Measurements from ENCODE around the gene MTURN.
"Not testable (repeated sequence)": the region's sequence is repeated elsewhere in the genome, so short reads cannot be mapped to it uniquely, and the experiment has no call there.

Gene MTURN

DNA sequence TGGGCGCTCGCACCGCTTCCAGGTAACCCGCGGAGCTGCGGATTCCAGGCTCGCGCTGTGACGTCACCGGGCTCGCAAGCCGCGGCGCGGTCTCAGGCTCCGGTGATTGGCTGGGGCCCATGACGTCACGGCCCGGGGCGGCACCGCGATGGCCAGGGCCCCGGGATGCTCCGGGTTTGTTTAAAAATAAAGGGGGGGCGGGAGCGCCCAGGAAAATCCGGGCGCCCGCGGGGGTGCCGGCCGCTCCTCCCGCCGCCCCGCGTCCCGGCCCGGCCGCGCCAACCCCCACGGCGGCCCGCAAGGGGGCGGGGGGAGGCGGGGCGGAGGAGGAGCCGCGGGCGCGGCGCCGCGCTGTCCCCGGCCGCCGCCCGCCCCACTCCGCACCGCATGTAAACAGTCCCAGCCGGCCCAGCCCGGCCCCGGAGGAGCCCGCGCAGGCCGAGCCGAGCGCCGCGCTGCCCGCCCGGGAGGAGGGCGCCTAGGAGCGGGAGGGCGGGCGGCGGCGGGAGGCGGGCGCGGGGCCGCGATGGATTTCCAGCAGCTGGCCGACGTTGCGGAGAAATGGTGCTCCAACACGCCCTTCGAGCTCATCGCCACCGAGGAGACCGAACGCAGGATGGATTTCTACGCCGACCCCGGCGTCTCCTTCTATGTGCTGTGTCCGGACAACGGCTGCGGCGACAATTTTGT is at the start of gene MTURN:
TSS of gene MTURN (plus strand) at position 376 of the 690 bp plus-strand sequence. CDS start at position 527, 151 bp downstream.
- peak; percentile 84 for DNase-seq

DNA sequence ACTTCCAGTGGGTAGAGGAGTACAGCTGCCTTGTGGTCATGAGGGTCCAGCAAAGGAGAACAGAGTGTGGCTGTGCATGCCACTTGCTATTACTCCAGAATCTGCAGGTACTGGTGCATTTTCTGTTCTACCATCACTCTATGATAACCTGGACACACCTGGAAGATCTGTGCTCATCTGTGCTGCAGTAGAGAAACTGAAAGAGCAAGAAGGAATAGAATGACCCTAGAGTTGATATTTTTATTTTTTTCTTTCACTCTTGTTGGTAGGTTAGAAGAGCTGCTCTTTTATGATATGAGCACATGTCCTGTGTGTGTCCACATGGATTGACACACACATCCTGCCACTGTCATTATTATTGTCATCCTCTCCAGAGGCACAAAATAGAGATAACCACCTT is 48.3 kb upstream of the MTURN start:
- DNase-seq = no peak

DNA sequence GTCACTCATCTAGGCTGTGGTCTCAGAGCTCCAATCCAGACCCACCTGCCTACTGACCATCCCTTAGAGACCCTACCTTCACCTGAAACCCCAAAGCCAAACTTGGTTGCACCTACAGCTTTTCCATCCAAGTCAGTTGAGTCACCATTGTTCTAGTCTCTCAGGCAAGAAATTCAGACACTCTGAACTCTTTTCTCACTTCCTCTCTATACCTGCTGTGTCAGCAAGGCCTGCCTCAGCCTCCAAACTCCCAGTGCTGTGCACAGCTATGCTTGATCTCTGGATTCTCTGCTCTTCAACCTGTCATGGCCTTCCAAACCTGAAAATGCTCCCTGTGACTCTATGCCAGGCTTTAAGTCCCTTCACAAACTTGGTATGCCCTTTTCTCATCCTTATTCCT is 47.4 kb upstream of the MTURN start:
- peak; percentile 5 for DNase-seq

DNA sequence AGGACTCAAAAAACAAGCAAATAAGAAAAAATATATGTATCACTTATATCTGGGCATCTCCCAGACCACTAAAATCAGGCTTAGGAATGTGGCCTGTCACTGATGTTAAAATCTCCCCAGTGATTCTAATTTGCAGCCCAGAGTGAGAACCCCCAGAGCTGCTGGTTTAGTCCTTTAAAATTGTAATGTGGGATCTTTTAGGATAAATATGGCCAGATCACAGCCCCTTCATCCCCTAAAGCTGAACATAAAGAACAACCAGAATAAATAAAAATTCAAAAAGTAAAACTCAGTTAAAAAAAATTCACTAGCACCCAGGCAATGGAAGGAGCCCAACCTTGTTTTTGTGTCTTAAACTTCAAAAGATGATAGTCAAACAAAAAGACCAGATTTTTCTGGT is 46.4 kb upstream of the MTURN start:
- DNase-seq = no peak

DNA sequence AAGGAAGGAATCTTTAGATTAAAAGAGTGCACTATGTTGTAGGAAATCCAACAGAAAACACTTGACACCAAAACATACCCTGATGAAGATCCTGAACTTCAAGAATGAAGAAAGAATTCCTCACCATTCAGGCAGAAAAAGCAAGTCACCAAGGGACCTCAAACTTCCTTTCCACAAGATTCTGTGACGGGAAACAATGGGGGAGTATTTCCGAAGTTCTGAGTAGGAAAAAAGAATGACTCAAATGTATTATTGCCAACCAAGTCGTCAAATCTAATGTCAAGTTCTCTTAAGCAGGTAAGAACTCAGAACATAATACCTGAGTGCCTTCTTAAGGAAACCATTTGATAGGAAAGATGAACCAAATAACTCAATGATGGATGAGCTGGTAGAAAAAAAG is 44.7 kb upstream of the MTURN start:
- DNase-seq = no peak

DNA sequence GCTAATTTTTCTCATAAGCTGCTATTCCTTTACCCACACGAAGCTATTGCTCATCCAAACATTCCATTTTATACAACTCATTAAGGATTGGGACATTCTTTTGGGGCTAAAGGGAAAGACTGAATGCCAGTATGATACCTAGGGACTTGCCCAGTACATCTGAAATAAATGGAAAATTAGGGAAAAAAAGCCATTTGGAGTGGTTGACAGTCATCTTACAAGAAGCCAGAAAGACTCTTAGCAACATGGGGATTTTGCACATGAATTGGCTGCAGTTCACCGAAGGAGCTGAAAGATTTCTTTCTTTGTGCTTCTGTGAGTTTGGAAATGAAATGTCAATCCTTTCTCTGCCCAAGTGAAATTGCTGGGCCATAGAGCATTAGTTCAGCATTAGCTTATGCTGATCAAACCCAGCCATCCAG is 43.3 kb upstream of the MTURN start:
- no peak for DNase-seq

DNA sequence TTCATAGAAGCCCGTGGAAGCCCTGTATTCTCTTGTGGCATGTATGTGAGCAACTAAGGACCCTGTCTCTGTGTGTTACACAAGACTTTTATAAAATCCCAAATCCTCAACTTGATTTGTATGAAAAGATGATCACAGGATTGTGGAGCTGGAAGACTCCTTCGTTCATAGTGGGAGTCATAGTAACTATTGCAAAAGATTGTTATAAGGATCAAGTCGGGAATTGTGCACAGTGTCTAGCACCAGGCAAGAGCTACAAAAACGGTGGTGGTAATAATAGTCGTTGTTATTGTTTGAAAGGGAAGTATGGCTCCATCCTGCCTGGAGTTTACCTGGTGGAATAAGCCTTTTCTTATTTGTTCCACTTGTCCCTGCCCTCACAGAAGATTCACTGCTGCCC is 42.8 kb upstream of the MTURN start:
- no peak for DNase-seq

DNA sequence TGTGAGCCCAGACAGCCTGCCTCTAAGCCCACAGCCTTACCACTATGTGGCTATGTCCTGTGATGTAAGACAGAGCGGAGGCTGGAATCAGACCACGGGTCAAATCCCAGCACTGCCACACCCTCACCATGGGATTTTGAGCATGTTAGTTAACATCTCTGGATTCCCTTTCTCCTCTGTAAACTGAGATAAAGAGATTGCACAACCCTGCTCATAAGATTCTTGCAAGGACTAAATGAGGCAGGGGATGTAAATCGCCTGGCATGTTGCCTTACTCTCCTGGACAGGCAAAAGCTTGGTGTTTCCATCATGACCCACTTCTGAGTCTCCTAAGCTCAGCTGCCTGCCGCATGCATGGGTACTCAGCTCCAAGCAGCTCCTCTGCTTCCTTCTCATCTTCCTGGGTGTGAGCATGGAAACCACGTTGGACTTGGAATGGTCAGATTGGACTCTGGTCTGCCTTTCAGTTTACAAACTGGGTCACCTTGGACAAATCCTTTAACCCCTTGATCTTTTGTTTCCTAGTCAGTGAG is 41.3 kb upstream of the MTURN start:
- no peak for DNase-seq

DNA sequence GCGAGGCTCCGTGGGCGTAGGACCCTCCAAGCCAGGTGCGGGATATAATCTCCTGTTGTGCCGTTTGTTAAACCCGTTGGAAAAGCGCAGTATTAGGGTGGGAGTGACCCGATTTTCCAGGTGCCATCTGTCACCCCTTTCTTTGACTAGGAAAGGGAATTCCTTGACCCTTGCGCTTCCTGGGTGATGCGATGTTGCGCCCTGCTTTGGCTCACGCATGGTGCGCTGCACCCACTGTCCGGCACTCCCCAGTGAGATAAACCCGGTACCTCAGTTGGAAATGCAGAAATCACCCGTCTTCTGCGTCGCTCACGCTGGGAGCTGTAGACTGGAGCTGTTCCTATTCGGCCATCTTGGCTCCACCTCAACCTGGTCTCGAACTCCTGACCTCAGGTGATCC is 36.2 kb upstream of the MTURN start:
- not testable (repeated sequence) for DNase-seq

DNA sequence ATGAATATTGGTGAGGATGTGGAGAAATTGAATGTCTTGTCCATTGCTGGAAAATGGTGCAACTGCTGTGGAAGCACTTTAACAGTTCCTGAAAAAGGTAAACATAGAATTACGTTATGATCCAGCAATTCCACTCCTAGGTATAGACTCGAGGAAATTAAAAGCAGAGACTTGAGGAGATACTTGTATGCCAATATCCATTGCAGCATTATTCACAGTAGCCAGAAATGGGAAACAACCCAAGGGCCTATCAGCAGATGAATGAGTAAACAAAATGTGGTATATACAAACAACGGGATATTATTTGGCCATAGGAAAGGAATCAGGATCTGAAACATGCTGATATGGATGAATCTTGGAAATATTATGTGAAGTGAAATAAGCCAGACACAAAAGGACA is 32.5 kb upstream of the MTURN start:
- DNase-seq = no peak

DNA sequence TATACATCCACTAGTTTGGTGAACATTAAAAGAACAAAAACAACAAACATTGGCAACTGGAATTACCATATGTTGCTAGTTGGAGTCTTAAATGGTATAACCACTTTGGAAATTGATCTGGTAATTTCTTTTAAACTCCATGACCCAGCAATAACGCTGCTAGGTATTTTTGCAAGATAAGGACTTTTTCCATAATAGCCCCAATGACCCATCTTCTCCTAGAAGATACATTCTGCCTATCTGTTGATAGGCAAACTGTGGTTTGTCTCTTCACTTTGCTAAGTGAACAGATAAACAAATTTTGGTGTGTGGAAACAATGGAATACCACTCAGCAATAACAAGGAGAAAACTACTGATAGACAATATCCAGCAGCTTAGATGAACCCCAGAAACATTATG is 30.6 kb upstream of the MTURN start:
- no peak for DNase-seq

DNA sequence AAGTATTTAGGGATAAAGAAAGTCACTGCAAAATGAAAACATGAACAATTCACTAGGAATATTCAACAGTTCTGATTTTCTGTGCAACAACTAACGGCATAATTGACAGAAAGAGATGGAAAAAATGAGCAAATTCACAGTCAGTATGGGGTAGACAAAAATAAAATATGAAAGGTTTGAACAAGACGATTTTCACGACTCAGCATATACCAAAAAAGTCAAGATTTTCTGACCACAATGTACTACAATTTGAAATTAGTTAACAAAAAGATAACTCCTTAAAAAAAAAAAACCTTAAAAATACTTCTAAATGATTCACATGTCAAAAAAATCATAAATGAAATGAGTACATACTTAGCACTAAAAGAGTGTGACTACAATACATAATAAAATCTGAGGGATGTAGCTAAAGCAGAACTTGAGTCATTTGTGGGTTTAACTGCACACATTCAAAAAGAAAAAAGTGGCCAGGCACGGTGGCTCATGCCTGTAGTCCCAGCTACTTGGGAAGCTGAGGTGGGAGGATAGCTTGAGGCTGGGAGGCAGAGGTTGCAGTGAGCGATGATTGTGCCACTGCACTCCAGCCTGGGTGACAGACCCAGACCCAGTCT is 22.6 kb upstream of the MTURN start:
- no peak for DNase-seq

DNA sequence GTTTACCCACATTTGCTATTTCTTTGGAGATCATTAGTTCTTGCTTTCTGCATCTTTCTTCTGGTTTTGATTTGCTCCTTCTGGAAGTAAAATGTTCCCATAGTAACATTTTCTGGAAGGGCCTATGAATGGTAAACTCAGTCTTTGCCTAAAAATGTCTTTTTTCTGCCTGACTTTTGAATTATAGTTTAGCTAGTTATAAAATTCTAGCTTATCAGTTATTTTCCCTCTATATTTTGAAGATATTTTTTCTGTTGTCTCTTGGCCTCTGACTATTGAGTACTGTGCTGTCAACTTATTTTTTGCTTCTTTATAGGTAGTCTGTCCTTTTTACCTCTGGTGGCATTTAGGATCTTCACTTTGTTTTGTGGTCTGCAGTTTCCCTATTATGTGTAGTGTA is 21.6 kb upstream of the MTURN start:
- no peak for DNase-seq

DNA sequence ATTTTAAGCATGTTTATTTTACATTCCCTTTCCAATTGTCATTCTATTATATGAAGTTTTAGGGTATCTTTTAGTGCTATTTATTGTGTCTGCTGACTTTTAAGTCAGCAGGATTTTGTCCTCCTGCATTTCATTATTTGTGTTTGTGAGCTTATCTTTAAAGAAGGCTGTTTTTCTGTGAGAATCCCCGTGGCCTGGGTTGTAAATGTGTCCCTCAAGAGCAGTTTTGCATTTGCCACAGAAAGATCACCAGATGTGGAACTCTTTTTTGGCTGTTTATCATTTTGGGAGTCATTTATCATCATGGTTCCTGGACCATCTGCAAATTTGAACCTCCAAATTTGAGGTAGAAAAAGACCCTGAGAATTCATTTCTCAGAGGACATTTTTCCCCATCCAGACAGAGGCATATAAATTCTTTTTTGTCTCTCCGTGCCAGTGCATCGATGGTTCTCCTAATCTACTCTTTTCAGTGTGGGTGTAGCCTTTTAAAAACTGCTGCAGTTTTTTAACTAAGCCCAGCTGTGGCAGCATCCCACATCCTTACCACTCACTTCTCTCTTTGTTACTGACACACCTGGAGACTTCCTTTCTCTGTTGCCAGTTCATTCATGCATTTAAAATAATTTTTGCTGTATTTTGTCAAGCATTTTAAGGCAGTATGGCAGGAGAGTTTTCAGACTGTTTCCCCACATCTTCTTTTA is 20.1 kb upstream of the MTURN start:
- DNase-seq = no peak

DNA sequence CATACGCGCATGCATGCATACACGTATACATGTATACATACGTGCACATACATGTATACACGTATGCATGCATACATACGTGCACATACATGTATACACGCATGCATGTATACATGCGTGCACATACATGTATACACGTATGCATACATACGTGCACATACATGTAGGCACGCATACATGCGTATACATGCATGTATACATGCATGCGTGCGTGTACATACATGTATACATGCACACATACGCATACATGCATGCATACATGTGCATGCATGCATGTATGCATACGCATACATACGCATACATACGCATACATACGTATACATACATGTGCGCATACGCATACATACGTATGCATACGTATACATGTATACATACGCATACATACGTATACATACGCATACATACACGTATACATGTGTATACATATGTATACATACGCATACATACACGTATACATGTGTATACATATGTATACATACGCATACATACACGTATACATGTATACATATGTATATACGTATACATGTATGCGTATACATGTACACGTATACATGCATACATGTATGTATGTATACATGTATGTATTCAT is 19.0 kb upstream of the MTURN start:
- DNase-seq = no peak

DNA sequence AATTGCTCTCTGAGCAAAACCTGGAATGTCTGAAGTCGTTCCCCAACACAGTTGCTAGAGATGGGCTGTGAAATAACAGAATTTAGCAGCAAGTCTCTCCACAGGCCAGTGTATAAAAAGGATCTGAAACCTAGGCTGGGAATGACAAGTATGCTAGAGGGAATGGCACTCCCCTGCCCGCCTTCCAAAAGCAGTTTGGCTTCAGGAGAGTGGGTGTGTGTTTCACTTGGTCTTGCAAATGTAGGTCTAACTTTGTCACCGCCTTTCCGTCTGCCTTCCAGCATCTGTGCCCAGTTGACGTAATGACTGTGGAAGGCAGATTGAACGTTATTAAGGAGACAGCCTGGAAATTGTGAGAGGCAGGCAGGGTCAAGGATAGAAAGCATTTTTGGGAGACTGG is 18.0 kb upstream of the MTURN start:
- peak; percentile 9 for DNase-seq

DNA sequence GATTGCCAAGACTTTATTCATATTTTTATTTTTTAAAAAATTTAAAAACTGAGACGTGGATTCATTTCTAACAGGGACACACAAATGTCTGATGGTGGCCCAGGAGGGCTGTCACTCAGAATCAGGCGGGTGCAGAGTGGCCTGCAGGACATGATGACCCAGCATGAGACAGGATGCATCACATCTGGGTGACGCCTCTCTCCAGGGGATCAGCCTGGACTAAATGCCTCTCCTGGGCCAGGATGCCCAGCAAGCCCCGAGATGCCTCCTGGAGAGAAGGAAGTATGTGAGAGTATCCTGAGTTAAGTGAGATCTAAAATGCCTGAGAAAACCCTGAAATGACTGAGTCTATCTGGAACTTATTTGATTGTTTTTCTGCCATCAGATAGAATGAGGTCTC is 16.9 kb upstream of the MTURN start:
- no peak for DNase-seq

DNA sequence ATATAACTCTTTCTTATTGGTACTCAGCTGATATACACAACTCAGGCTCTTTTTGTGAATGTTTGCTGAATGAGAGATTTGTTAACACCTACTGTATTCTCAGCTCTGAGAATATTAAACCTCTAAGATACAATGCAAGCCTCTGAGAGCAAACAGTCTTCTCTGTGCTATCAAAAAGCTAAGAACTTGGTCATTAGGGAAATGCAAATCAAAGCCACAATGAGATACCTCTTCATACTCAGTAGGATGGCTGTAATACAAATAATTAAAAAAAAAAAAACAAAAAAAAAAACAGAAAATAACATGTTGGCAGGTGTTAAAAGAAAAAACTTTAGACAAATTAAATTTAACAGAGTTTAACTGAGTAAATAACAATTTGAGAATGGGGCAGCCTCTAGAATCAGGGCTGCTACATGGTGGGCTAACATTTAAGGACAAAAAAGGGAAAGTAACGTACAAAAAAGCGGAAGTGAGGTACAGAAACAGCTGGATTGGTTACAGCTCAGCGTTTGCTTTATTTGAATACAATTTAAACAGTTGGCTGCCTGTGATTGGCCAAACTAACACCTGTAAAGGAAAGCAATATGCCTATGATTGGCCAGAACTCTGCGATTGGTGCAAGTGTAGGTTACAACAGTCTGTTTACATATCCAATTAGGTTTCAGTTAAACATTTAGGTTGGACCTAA is 14.8 kb upstream of the MTURN start:
- DNase-seq = no peak

DNA sequence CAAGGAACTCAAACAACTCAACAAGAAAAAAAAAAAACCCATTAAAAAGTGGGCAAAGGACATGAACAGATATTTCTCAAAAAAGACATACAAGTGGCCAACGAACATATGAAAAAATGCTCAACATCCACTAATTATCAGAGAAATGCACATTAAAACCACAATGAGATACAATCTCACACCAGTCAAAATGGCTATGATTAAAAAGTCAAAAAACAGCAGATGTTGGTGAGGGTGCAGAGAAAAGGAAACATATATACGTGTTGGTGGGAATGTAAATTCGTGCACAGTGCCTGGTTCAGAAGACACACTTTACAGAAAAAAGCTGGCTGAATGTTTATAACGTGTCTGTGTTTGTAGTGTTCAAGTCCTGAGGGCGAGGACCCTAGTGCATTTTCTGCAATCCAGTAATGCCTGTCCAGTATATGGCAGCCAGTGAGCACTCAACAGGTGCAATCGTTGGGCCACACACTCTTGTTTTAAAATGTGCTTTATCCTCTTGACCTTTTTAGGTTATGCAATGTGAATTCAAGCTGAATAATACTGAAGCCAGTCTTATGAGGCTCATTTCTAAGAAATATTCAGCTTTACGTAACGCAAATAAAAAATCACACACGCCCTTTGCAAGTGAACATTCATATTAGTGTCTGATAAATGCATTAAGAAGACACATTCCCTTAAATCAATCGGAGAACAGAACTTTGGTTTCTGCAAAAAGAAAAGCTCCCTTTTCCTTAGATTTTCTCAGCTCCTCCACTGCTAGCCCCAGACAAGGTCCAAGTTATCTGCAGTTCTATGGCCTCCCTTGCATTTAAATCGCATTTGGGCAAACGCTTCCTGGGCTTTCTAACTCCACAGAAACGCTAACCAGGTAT is 813 bp upstream of the MTURN start:
- no peak for DNase-seq

DNA sequence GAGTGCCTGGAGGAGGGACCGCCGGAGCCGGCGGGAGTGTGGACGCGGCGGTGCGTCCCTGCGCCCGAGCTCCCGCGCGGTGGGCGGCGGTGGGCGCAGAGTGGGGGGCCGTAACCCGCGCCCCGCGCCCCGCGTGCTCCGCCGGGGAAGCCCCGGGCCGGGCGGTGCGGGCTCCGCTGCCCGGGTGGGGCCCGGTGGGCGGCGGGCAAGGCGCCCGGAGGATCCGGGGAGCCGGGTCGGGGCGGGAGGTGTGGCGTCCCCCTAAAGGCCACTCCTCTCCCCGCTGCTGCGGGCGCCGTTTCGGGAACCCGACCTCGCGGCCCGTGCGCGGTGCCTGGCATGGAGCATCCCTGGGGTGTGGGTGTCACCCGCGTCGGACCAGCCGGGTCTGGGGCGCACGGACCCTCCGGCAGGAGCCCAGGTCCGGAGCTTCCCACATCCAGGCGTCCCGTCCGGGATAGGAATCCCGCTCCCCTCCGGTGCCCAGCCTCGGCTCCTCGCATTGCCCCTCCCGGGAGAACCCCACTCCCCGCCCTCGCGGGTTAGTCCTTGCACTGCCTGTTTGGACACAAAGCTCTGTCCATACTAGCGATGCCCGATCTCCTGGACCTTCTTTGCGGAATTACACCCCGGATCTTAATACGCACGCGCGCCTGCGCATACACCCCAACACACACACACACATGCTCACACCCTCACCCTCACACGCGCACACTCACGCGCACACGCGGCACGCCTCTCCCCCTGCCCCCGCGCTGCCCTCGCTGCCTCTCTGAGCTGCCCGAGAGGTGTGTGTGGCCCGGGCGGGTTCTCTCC is 723 bp downstream of the MTURN start:
- peak; percentile 37 for DNase-seq

DNA sequence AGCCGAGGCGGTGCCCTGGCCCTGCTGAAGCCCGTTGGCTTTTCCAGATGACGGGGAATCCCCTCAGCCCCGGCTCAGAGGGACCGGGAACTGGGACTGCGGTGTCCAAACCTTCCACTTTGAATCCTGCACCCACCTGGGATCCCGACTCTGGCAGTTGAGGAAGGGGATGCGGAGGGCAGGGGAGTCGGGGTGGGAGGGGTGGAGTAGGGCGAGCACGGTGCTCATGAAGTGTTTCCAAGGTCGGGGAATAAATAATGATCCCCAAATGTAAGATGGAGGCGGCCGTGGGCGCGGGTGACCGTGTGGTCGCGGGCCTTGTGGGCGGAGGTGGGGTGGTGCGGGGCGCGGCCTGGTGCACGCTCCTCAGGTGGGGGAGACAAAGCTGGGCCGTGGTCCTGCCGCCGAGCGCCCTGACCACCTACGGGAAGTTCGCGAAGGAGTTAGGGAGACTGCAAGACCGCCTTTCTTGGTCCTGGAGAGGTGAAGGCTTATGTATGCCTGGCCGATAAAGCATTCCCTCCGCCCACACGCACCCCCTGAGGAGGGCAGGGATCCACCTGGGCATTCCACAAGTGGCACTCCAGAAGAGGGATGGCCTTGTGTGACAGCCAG is 1.4 kb downstream of the MTURN start:
- DNase-seq = no peak

All from inflammatory macrophage treated with lipopolysaccharide for 4 hours (primary cell).